B cell (primary cell): ENCODE data around the gene MOAP1.
"Not testable (repeated sequence)": the region's sequence is repeated elsewhere in the genome, so short reads cannot be mapped to it uniquely, and the experiment has no call there.

Experiments used
- CTCF ChIP-seq: fragments of 200-600 bp; IDR thresholded peaks from one replicate; pipeline ENCODE4 v1.8.0; 2022; ENCODE audit warnings: antibody characterized with exemption, mild to moderate bottlenecking
- EZH2 ChIP-seq: IDR thresholded peaks from 2 replicates; pipeline ENCODE4 v1.6.1; 2012; ENCODE audit warnings: borderline replicate concordance, low read depth, mild to moderate bottlenecking, moderate library complexity, low read length; ENCODE audit not compliant: insufficient read depth, poor library complexity, severe bottlenecking

- TF ChIP-seq EZH2, CTCF: not testable (repeated sequence)
Observed at GRCh38 chr14:93170141-93170540, 14.6 kb downstream of the MOAP1 start.
